Ascending aorta (tissue), 2 donors: ENCODE data around the gene TRPV5. TPM values are rescaled to one million over a fixed set of nuclear protein-coding genes. Genes with fewer than 3 reads are reported as not detected.

Experiments used
- DNase-seq, 2 donors: peaks; one replicate each; pipeline ENCODE4 v3.0.0-alpha.2; 2019; ENCODE audit warnings: low spot score in 2 of 2
- H3K27ac ChIP-seq, 2 donors: fragments of 200-600 bp; sonication (generic); one replicate each; pipeline ENCODE4 v1.5.1; 2016 to 2017; ENCODE audit warnings: mild to moderate bottlenecking in 1 of 2
- H3K27me3 ChIP-seq: fragments of 200-600 bp; sonication (generic); one replicate; pipeline ENCODE4 v1.5.1; 2017
- H3K36me3 ChIP-seq, 2 donors: fragments of 200-600 bp; sonication (generic); one replicate each; pipeline ENCODE4 v1.5.1; 2016
- H3K4me1 ChIP-seq, 2 donors: fragments of 200-600 bp; sonication (generic); one replicate each; pipeline ENCODE4 v1.5.1; 2016 to 2017; ENCODE audit warnings: mild to moderate bottlenecking in 1 of 2
- H3K4me3 ChIP-seq, 2 donors: fragments of 200-600 bp; sonication (generic); one replicate each; pipeline ENCODE4 v1.5.1; 2016 to 2017; ENCODE audit warnings: mild to moderate bottlenecking in 1 of 2
- H3K9me3 ChIP-seq, 2 donors: fragments of 200-600 bp; sonication (generic); one replicate each; pipeline ENCODE4 v1.5.1; 2016
- CTCF ChIP-seq, 3 experiments: fragments of 200-600 bp in 2 of 3; fragments of 450-650 bp in 1 of 3; sonication (generic) in 2 of 3; IDR thresholded peaks; one replicate each; pipeline ENCODE4 v1.5.1; 2016 to 2019; ENCODE audit warnings: antibody characterized with exemption in 3 of 3, mild to moderate bottlenecking in 1 of 3, moderate library complexity in 1 of 3
- intact Hi-C: fragments of 100-400 bp; cut with DNase I; formaldehyde crosslinking; loops from one replicate; pipeline ENCODE4 v1.15.1; 2023
- total RNA-seq: library from RNA; depleted of rRNA; stranded (reverse); fragments of >200 nt; gene quantifications from one replicate; pipeline ENCODE4 v1.1.0, GENCODE V29; 2016

The TRPV5 gene
- total RNA-seq, 1 donor from 2014 or later: not detected

- H3K4me3 ChIP-seq: no peak overlapping the region
- no peak for DNase-seq
- intact Hi-C loops: loop anchor here (1.0 kb wide), 1 partner anchor 11 kb away; no protein-coding TSS in a partner anchor
- H3K9me3 ChIP-seq: no peaks in the 10 kb centered on the region
- no peak overlapping the region for H3K27ac ChIP-seq
- H3K36me3 ChIP-seq: peaks cover 12 to 44% of the 10 kb centered on the region in 2 donors
- TF ChIP-seq CTCF (IDR thresholded peaks at IDR 0.05): no peak
- no peaks in the 10 kb centered on the region for H3K4me1 ChIP-seq
- no peaks in the 10 kb centered on the region for H3K27me3 ChIP-seq
These were observed 67.8 kb downstream of the TRPV5 start for GRCh38 chr7:142865766-142866165.

GRCh38 chr7:142864980-142865747, 68.4 kb downstream of the TRPV5 start:
- TF ChIP-seq CTCF (IDR thresholded peaks at IDR 0.05): no peak
- no peak overlapping the region for H3K4me3 ChIP-seq
- no peaks in the 10 kb centered on the region for H3K4me1 ChIP-seq
- DNase-seq: no peak
- intact Hi-C loops: no loop called here
- no peak overlapping the region for H3K27ac ChIP-seq
- peaks cover 8 to 38% of the 10 kb centered on the region in 2 donors for H3K36me3 ChIP-seq
- no peaks in the 10 kb centered on the region for H3K27me3 ChIP-seq
- H3K9me3 ChIP-seq: no peaks in the 10 kb centered on the region

GRCh38 chr7:142863891-142864685, 69.5 kb downstream of the TRPV5 start:
- H3K9me3 ChIP-seq: no peaks in the 10 kb centered on the region
- no peaks in the 10 kb centered on the region for H3K27me3 ChIP-seq
- DNase-seq: no peak
- no peak for TF ChIP-seq CTCF (IDR thresholded peaks at IDR 0.05)
- intact Hi-C loops: no loop called here
- no peaks in the 10 kb centered on the region for H3K4me1 ChIP-seq
- peaks cover 8 to 31% of the 10 kb centered on the region in 2 donors for H3K36me3 ChIP-seq
- H3K4me3 ChIP-seq: no peak overlapping the region
- H3K27ac ChIP-seq: no peak overlapping the region

DNA sequence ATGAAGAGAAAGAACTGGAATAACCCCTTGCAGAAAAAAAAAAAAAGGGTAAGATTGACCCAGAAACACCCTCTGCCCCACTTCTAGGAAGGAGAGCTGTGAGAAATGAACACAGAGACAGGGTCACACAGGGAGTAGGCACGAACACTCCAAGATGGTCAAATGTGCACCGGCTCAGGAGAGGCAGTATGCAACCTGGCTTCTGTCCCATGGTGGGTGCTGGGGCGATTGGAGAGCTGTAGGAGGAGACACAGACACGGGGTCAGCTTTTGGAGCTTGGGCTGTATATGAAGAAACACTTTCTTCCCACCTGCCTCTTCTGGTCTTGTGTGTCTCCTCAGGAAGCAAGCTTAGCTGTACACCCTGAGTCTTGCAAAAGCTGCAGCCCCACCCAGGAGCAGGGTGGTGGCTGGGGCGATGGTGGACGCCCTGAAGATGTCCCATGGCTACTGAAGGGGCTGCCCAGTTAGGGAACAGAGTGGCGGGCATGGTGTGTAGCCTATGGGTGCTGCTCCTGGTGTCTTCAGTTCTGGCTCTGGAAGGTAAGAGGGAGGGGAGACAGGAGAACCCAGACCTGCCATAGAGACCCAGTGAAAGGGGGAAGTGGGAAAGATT, 70.7 kb downstream of the TRPV5 start:
- no peak overlapping the region for H3K27ac ChIP-seq
- no peak for TF ChIP-seq CTCF (IDR thresholded peaks at IDR 0.05)
- peaks cover 8 to 26% of the 10 kb centered on the region in 2 donors for H3K36me3 ChIP-seq
- no peaks in the 10 kb centered on the region for H3K9me3 ChIP-seq
- H3K4me3 ChIP-seq: no peak overlapping the region
- no peaks in the 10 kb centered on the region for H3K27me3 ChIP-seq
- DNase-seq: no peak
- intact Hi-C loops: no loop called here
- H3K4me1 ChIP-seq: no peaks in the 10 kb centered on the region

DNA sequence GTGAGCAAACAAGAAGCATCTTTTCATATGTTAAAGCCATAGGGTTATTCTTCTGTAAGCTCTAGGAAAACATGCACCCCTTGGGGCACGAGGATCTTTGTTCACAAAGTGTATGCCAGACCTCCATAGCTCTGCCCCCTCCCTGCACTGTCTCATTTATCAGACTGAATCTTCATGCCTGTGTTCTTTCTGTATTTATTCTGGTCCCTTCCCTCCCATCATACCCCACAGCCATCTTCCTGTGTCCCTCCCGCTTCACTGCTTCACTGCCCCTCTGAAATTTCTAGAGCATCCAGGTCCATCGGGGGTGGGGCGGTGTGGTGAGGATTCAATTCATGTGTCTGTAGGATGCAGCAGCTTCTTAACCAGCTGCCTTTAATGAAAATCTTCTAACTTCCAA, 71.2 kb downstream of the TRPV5 start:
- Histone ChIP-seq H3K4me1 (no peaks in the 10 kb centered on the region), H3K27me3 (no peaks in the 10 kb centered on the region), H3K36me3 (peaks cover 8 to 23% of the 10 kb centered on the region in 2 donors), H3K4me3 (no peak overlapping the region), H3K27ac (no peak overlapping the region), H3K9me3 (no peaks in the 10 kb centered on the region)
- DNase-seq: no peak
- intact Hi-C loops: no loop called here
- no peak for TF ChIP-seq CTCF (IDR thresholded peaks at IDR 0.05)
